Subcutaneous abdominal adipose tissue (tissue), 5 donors: ENCODE results near the gene PHOSPHO1.
"Not testable (repeated sequence)": the region's sequence is repeated elsewhere in the genome, so short reads cannot be mapped to it uniquely, and the experiment has no call there.

ENCODE experiments used
- H3K27ac ChIP-seq: one replicate; pipeline ENCODE4 v1.7.0; 2013; ENCODE audit warnings: low read depth, mild to moderate bottlenecking, inconsistent platforms, low read length, moderate library complexity
- H3K27me3 ChIP-seq, 5 donors: one replicate each; pipeline ENCODE4 v1.7.0; 2013; ENCODE audit warnings: low read length in 5 of 5, inconsistent platforms in 1 of 5; ENCODE audit not compliant: control insufficient read depth in 5 of 5, insufficient read depth in 4 of 5
- H3K36me3 ChIP-seq, 5 donors: one replicate each; pipeline ENCODE4 v1.7.0; 2013; ENCODE audit warnings: low read length in 5 of 5; ENCODE audit not compliant: control insufficient read depth in 5 of 5, insufficient read depth in 5 of 5
- H3K4me1 ChIP-seq, 5 donors: one replicate each; pipeline ENCODE4 v1.7.0; 2013; ENCODE audit warnings: low read length in 5 of 5, mild to moderate bottlenecking in 3 of 5, moderate library complexity in 1 of 5; ENCODE audit not compliant: control insufficient read depth in 5 of 5, insufficient read depth in 5 of 5
- H3K4me3 ChIP-seq, 5 donors: one replicate each; pipeline ENCODE4 v1.7.0; 2013; ENCODE audit warnings: low read length in 5 of 5, low read depth in 1 of 5
- H3K9ac ChIP-seq, 5 donors: one replicate each; pipeline ENCODE4 v1.7.0; 2013; ENCODE audit warnings: low read length in 5 of 5, mild to moderate bottlenecking in 4 of 5, moderate library complexity in 3 of 5
- H3K9me3 ChIP-seq, 5 donors: one replicate each; pipeline ENCODE4 v1.7.0; 2013; ENCODE audit warnings: low read length in 5 of 5; ENCODE audit not compliant: control insufficient read depth in 5 of 5
- donor health status: healthy.
- donor health status: healthy.
- donor health status: healthy.
- donor health status: healthy.
- donor health status: healthy.

PHOSPHO1 gene

DNA sequence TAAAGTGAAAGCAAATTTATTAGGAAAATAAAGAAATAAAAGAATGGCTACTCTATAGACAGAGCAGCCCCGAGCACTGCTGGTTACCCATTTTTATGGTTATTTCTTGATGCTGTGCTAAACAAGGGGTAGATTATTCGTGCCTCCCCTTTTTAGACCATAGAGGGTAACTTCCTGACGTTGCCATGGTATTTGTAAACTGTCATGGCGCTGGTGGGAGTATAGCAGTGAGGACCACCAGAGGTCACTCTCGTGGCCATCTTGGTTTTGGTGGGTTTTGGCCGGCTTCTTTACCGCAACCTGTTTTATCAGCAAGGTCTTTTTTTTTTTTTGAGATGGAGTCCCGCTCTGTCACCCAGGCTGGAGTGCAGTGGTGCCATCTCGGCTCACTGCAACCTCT, 31.0 kb upstream of the PHOSPHO1 start:
- H3K27ac ChIP-seq, H3K27me3 ChIP-seq, H3K9ac ChIP-seq, H3K36me3 ChIP-seq, H3K4me3 ChIP-seq, H3K9me3 ChIP-seq: not testable (repeated sequence)
- H3K4me1 ChIP-seq: peaks cover 0 to 15% (median 12%) of the 10 kb centered on the region in 5 donors

- Histone ChIP-seq H3K4me1 (peaks cover 0 to 15% (median 12%) of the 10 kb centered on the region in 5 donors), H3K36me3 (no peaks in the 10 kb centered on the region), H3K27ac (peak overlapping the region; percentile 46), H3K4me3 (peak overlapping the region; percentile 58 to 72 (median 69)), H3K27me3 (no peaks in the 10 kb centered on the region), H3K9me3 (no peaks in the 10 kb centered on the region), H3K9ac (peak overlapping the region in 4 of 5 donors; percentile 48 to 86 (median 67))
These were observed 30.3 kb upstream of the PHOSPHO1 start for GRCh38 chr17:49260817-49261291.

GRCh38 chr17:49260011-49260816, 29.6 kb upstream of the PHOSPHO1 start:
- peaks cover 0 to 15% (median 12%) of the 10 kb centered on the region in 5 donors for H3K4me1 ChIP-seq
- no peaks in the 10 kb centered on the region for H3K9me3 ChIP-seq
- H3K4me3 ChIP-seq: peak overlapping the region; percentile 58 to 72 (median 69)
- H3K9ac ChIP-seq: peak overlapping the region; percentile 38 to 86 (median 62)
- peak overlapping the region; percentile 57 for H3K27ac ChIP-seq
- no peaks in the 10 kb centered on the region for H3K27me3 ChIP-seq
- H3K36me3 ChIP-seq: no peaks in the 10 kb centered on the region

- peak overlapping the region; percentile 58 to 72 (median 69) for H3K4me3 ChIP-seq
These were observed 29.1 kb upstream of the PHOSPHO1 start for GRCh38 chr17:49259663-49260010.

GRCh38 chr17:49258394-49258793, 27.8 kb upstream of the PHOSPHO1 start:
- no peak overlapping the region for H3K9ac ChIP-seq
- no peaks in the 10 kb centered on the region for H3K9me3 ChIP-seq
- H3K4me3 ChIP-seq: no peak overlapping the region
- H3K27me3 ChIP-seq: no peaks in the 10 kb centered on the region
- H3K4me1 ChIP-seq: peaks cover 0 to 15% (median 12%) of the 10 kb centered on the region in 5 donors
- H3K36me3 ChIP-seq: no peaks in the 10 kb centered on the region
- no peak overlapping the region for H3K27ac ChIP-seq

More at GRCh38 chr17:49259663-49260010, 29.1 kb upstream of the PHOSPHO1 start:
- H3K9me3 ChIP-seq: no peaks in the 10 kb centered on the region
- peak overlapping the region; percentile 57 for H3K27ac ChIP-seq
- peak overlapping the region; percentile 35 to 86 (median 48) for H3K9ac ChIP-seq
- no peaks in the 10 kb centered on the region for H3K27me3 ChIP-seq
- no peaks in the 10 kb centered on the region for H3K36me3 ChIP-seq
- peaks cover 0 to 15% (median 12%) of the 10 kb centered on the region in 5 donors for H3K4me1 ChIP-seq

- H3K4me3 ChIP-seq: no peak overlapping the region
- H3K27me3 ChIP-seq: peaks cover 0 to 2% (median 0%) of the 10 kb centered on the region in 5 donors
These were observed 24.5 kb upstream of the PHOSPHO1 start for GRCh38 chr17:49255125-49255524.

DNA sequence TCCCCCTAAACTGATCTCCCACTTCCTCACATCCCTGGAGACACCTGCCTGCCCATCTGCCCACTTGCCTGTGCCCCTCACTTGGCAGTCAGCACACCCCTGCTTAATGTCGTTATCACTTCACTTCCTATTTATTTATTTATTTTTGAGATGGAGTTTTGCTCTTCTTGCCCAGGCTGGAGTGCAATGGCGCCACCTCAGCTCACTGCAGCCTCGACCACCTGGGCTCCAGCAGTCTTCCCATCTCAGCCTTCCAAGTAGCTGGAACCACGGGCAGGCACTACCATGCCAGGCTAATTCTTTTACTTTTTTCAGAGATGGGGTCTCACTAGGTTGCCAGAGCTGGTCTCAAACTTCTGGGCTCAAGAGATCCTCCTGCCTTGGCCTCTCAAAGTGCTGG, 23.5 kb upstream of the PHOSPHO1 start:
- no peak overlapping the region for H3K27ac ChIP-seq
- H3K4me3 ChIP-seq: no peak overlapping the region
- no peaks in the 10 kb centered on the region for H3K36me3 ChIP-seq
- peaks cover 0 to 2% (median 0%) of the 10 kb centered on the region in 5 donors for H3K27me3 ChIP-seq
- H3K4me1 ChIP-seq: peaks cover 0 to 6% (median 6%) of the 10 kb centered on the region in 5 donors
- no peak overlapping the region for H3K9ac ChIP-seq
- H3K9me3 ChIP-seq: no peaks in the 10 kb centered on the region

More at GRCh38 chr17:49255125-49255524, 24.5 kb upstream of the PHOSPHO1 start:
- Histone ChIP-seq H3K4me1 (peaks cover 0 to 8% (median 5%) of the 10 kb centered on the region in 5 donors), H3K9ac (no peak overlapping the region), H3K27ac (no peak overlapping the region), H3K9me3 (no peaks in the 10 kb centered on the region), H3K36me3 (no peaks in the 10 kb centered on the region)

DNA sequence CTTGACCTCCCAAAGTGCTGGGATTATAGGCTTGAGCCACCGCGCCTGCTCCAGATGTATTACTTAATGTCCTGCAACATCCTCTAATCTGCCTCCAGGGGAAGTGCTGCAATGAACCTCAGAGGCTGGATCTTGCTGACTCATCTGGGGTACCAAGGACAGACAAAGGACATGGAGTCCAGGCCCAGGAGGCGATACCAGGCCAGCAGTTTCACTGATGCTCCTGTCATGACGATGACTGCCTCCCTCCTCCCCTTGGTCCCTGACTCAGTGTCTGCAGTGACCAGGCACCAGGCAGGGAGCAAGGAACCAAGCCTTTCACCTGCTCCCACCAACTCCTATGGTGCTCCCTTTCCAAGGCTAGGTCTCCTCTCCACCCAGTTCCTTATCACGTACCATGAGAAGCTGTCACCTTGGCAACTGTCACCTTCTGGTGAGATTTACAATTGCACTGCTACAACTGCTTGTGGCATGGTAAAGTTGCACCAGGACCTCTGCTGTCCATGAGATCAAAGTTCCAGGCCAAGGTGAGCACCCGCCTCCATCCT, 21.6 kb upstream of the PHOSPHO1 start:
- Histone ChIP-seq H3K27ac (no peak overlapping the region), H3K9me3 (no peaks in the 10 kb centered on the region), H3K4me1 (peaks cover 0 to 8% (median 6%) of the 10 kb centered on the region in 5 donors), H3K4me3 (no peak overlapping the region), H3K9ac (no peak overlapping the region), H3K36me3 (no peaks in the 10 kb centered on the region), H3K27me3 (peaks cover 0 to 2% (median 0%) of the 10 kb centered on the region in 5 donors)

GRCh38 chr17:49249890-49250522, 19.4 kb upstream of the PHOSPHO1 start:
- Histone ChIP-seq H3K27ac (no peak overlapping the region), H3K9ac (no peak overlapping the region), H3K9me3 (no peaks in the 10 kb centered on the region), H3K4me1 (peaks cover 0 to 8% (median 6%) of the 10 kb centered on the region in 5 donors), H3K36me3 (no peaks in the 10 kb centered on the region), H3K4me3 (no peak overlapping the region), H3K27me3 (peaks cover 0 to 2% (median 0%) of the 10 kb centered on the region in 5 donors)
